ENCODE results near the gene CASP2. TPM values are rescaled to one million over a fixed set of nuclear protein-coding genes. Genes with fewer than 3 reads are reported as not detected.

Gene CASP2
- total and polyA plus RNA-seq, 2 of the 13 experiments (the other 11 are each of a cell fraction or from before 2014, with no cell fraction given): 10.2 to 13.7 TPM

DNA sequence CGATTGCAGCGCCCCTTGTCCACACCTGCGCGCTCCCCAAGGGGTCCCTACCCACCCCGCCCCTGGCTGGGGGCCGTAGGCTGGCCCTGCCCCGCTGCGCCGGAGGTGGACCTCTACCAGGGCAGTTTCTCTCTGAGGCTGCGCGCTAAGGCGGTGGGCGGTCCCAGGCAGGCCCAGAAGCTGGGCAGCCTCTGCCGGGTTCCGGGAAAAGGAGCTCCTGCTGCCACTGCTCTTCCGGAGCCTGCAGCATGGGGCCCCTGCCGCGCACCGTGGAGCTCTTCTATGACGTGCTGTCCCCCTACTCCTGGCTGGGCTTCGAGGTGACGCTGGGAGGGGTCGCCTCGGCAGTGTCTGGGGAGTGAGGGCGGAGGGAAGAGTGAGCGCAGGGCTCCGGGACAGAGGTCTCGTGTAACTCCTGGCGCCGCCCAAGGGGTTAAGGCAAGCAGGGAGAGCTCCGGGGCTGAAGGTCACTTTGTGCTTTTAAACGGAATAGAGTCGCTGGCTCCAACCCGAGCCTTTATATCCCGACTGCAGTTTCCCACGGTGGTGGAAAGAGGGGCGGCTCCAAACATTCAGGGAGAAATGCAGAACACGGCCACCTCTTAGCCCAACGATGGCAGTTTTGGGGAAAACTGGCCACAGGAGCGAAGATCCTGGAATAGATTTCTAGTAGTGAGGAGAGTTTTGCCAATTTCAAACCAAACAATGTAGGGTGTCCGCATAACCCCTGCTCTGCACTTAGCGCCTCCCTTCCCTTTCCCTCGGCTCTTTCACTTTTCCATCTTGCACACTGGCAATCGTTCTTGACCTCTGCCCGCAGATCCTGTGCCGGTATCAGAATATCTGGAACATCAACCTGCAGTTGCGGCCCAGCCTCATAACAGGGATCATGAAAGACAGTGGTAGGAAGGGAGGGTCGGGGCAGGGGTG, 24.6 kb upstream of the CASP2 start, which contains the start of gene GSTK1 (continued):
- TF ChIP-seq, protein P1, sequence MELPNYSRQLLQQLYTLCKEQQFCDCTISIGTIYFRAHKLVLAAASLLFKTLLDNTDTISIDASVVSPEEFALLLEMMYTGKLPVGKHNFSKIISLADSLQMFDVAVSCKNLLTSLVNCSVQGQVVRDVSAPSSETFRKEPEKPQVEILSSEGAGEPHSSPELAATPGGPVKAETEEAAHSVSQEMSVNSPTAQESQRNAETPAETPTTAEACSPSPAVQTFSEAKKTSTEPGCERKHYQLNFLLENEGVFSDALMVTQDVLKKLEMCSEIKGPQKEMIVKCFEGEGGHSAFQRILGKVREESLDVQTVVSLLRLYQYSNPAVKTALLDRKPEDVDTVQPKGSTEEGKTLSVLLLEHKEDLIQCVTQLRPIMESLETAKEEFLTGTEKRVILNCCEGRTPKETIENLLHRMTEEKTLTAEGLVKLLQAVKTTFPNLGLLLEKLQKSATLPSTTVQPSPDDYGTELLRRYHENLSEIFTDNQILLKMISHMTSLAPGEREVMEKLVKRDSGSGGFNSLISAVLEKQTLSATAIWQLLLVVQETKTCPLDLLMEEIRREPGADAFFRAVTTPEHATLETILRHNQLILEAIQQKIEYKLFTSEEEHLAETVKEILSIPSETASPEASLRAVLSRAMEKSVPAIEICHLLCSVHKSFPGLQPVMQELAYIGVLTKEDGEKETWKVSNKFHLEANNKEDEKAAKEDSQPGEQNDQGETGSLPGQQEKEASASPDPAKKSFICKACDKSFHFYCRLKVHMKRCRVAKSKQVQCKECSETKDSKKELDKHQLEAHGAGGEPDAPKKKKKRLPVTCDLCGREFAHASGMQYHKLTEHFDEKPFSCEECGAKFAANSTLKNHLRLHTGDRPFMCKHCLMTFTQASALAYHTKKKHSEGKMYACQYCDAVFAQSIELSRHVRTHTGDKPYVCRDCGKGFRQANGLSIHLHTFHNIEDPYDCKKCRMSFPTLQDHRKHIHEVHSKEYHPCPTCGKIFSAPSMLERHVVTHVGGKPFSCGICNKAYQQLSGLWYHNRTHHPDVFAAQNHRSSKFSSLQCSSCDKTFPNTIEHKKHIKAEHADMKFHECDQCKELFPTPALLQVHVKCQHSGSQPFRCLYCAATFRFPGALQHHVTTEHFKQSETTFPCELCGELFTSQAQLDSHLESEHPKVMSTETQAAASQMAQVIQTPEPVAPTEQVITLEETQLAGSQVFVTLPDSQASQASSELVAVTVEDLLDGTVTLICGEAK (IDR thresholded peaks at IDR 0.05): no peak
- TF ChIP-seq, protein P1 (CRISPR knock-in tag; IDR thresholded peaks at IDR 0.05): no peak
- no peak for TF ChIP-seq ZNF3 (CRISPR knock-in tag; IDR thresholded peaks at IDR 0.05)
- TF ChIP-seq STAG1 (CRISPR knock-in tag; IDR thresholded peaks at IDR 0.05): no peak
- TF ChIP-seq NRL (CRISPR knock-in tag; IDR thresholded peaks at IDR 0.05; ENCODE audit: borderline replicate concordance): no peak; the same call in 1 of the 2 replicates
- TF ChIP-seq, protein P2, sequence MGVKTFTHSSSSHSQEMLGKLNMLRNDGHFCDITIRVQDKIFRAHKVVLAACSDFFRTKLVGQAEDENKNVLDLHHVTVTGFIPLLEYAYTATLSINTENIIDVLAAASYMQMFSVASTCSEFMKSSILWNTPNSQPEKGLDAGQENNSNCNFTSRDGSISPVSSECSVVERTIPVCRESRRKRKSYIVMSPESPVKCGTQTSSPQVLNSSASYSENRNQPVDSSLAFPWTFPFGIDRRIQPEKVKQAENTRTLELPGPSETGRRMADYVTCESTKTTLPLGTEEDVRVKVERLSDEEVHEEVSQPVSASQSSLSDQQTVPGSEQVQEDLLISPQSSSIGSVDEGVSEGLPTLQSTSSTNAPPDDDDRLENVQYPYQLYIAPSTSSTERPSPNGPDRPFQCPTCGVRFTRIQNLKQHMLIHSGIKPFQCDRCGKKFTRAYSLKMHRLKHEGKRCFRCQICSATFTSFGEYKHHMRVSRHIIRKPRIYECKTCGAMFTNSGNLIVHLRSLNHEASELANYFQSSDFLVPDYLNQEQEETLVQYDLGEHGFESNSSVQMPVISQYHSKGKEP (CRISPR knock-in tag; IDR thresholded peaks at IDR 0.05): no peak
- TF ChIP-seq ZFP36 (IDR thresholded peaks at IDR 0.05; ENCODE audit: borderline replicate concordance, low read depth, low read length, partially characterized antibody): no peak
- TF ChIP-seq, protein P3, sequence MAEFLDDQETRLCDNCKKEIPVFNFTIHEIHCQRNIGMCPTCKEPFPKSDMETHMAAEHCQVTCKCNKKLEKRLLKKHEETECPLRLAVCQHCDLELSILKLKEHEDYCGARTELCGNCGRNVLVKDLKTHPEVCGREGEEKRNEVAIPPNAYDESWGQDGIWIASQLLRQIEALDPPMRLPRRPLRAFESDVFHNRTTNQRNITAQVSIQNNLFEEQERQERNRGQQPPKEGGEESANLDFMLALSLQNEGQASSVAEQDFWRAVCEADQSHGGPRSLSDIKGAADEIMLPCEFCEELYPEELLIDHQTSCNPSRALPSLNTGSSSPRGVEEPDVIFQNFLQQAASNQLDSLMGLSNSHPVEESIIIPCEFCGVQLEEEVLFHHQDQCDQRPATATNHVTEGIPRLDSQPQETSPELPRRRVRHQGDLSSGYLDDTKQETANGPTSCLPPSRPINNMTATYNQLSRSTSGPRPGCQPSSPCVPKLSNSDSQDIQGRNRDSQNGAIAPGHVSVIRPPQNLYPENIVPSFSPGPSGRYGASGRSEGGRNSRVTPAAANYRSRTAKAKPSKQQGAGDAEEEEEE (CRISPR knock-in tag; IDR thresholded peaks at IDR 0.05; ENCODE audit: borderline replicate concordance): no peak; the same call in 1 of the 2 replicates
- TF ChIP-seq NBN (conservative IDR thresholded peaks at IDR 0.05): no peak
- TF ChIP-seq, protein P4, sequence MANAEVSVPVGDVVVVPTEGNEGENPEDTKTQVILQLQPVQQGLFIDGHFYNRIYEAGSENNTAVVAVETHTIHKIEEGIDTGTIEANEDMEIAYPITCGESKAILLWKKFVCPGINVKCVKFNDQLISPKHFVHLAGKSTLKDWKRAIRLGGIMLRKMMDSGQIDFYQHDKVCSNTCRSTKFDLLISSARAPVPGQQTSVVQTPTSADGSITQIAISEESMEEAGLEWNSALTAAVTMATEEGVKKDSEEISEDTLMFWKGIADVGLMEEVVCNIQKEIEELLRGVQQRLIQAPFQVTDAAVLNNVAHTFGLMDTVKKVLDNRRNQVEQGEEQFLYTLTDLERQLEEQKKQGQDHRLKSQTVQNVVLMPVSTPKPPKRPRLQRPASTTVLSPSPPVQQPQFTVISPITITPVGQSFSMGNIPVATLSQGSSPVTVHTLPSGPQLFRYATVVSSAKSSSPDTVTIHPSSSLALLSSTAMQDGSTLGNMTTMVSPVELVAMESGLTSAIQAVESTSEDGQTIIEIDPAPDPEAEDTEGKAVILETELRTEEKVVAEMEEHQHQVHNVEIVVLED (CRISPR knock-in tag; IDR thresholded peaks at IDR 0.05; ENCODE audit: borderline replicate concordance): peak; percentile 59; the same call in 1 of the 2 replicates
- TF ChIP-seq, protein P5, sequence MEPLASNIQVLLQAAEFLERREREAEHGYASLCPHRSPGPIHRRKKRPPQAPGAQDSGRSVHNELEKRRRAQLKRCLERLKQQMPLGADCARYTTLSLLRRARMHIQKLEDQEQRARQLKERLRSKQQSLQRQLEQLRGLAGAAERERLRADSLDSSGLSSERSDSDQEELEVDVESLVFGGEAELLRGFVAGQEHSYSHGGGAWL (CRISPR knock-in tag; IDR thresholded peaks at IDR 0.05): peak; percentile 78; the same call in 1 of the 2 replicates
- no peak for TF ChIP-seq JUND (CRISPR knock-in tag; IDR thresholded peaks at IDR 0.05)
- TF ChIP-seq ZNF563 (CRISPR knock-in tag; IDR thresholded peaks at IDR 0.05): 0 out of 2 replicates have a peak, but pooled peaks have one; percentile 78
